ENCODE data around the gene EFHD2.

DNA sequence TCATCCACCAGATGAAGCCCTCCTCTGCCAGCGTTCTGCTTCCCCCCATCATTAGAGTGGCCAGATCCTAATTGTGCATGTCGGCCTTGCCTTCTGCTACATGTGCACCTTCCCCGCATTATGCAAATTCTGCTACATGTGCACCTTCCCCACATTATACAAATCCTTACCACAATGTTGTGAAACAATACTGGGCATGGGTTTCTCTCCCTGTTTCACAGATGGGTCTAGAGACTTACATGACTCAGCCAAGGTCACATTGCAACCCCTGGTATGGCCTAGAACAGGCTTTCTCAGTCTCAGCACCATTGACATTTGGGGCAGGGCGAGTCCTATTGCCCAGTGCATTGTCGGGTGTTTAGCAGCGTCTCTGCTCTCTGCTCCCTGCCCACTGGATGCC lies 45.8 kb downstream of the EFHD2 start:
- TF ChIP-seq, protein P1, sequence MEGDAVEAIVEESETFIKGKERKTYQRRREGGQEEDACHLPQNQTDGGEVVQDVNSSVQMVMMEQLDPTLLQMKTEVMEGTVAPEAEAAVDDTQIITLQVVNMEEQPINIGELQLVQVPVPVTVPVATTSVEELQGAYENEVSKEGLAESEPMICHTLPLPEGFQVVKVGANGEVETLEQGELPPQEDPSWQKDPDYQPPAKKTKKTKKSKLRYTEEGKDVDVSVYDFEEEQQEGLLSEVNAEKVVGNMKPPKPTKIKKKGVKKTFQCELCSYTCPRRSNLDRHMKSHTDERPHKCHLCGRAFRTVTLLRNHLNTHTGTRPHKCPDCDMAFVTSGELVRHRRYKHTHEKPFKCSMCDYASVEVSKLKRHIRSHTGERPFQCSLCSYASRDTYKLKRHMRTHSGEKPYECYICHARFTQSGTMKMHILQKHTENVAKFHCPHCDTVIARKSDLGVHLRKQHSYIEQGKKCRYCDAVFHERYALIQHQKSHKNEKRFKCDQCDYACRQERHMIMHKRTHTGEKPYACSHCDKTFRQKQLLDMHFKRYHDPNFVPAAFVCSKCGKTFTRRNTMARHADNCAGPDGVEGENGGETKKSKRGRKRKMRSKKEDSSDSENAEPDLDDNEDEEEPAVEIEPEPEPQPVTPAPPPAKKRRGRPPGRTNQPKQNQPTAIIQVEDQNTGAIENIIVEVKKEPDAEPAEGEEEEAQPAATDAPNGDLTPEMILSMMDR (IDR thresholded peaks at IDR 0.05; ENCODE audit: insufficient read depth, low read depth, low read length): no peak
- no peak for TF ChIP-seq EZH2 (IDR thresholded peaks at IDR 0.05; ENCODE audit: insufficient read depth, low read length)
